GM13976 (cell line): ENCODE measurements around the gene CHIT1.
A peak's percentile ranks its signal among the peaks of the same experiment; 100 is the strongest.

Experiments
- DNase-seq: peaks from one replicate; pipeline ENCODE4 v3.0.0; 2012; ENCODE audit warnings: low spot score
- in situ Hi-C: fragments of 300-500 bp; cut with MboI; formaldehyde crosslinking; loops from one replicate; pipeline ENCODE4 v1.12.0; 2022; ENCODE audit warnings: low sequenced_read_pairs, mixed read lengths, inconsistent platforms; ENCODE audit not compliant: unreplicated experiment
- TF ChIP-seq, protein P1 (sequence below): IDR thresholded peaks from 2 replicates; pipeline ENCODE4 v1.5.1; 2012; ENCODE audit warnings: borderline replicate concordance, mild to moderate bottlenecking; ENCODE audit not compliant: insufficient read depth; ENCODE audit errors: extremely low read depth, missing control alignments, control extremely low read depth

CHIT1 gene

DNA sequence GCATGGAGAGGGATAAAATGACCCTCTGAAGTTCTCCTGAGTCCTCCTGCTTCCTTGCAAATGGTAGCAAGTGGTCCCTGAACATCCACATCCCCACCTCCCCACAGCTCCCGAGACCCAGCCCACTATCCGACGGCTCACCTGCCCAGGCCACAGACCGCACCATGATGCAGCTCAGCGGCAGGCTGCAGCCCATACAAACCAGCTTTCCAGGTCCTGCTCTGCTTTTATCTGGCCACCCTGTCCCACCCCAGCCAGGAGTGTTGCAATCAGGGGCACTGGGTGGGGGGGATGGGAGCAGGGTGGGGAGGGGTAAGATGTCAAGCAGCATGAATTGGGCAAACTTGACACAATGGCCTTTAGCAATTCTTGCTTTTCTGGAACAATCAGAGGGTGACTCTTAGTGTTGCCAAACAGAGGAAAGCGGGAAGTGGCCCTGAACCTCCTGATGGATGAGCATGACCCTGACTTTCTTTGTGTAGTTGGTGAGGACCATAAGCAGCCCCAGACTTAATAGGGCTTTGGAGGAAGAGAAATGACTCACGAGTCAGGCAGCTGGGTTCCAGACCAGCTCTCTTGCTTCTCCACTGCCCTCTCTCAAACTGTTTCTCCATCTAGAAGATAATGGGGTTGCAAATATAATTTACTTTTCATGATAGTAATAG, at the start of gene CHIT1:
TSS of gene CHIT1 (minus strand) at position 203 of the 665 bp plus-strand sequence. CDS start at position 166, 37 bp downstream.
- TF ChIP-seq, protein P1, sequence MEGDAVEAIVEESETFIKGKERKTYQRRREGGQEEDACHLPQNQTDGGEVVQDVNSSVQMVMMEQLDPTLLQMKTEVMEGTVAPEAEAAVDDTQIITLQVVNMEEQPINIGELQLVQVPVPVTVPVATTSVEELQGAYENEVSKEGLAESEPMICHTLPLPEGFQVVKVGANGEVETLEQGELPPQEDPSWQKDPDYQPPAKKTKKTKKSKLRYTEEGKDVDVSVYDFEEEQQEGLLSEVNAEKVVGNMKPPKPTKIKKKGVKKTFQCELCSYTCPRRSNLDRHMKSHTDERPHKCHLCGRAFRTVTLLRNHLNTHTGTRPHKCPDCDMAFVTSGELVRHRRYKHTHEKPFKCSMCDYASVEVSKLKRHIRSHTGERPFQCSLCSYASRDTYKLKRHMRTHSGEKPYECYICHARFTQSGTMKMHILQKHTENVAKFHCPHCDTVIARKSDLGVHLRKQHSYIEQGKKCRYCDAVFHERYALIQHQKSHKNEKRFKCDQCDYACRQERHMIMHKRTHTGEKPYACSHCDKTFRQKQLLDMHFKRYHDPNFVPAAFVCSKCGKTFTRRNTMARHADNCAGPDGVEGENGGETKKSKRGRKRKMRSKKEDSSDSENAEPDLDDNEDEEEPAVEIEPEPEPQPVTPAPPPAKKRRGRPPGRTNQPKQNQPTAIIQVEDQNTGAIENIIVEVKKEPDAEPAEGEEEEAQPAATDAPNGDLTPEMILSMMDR = no peak
- peak; percentile 14 for DNase-seq
- in situ Hi-C loops = no loop called here

DNA sequence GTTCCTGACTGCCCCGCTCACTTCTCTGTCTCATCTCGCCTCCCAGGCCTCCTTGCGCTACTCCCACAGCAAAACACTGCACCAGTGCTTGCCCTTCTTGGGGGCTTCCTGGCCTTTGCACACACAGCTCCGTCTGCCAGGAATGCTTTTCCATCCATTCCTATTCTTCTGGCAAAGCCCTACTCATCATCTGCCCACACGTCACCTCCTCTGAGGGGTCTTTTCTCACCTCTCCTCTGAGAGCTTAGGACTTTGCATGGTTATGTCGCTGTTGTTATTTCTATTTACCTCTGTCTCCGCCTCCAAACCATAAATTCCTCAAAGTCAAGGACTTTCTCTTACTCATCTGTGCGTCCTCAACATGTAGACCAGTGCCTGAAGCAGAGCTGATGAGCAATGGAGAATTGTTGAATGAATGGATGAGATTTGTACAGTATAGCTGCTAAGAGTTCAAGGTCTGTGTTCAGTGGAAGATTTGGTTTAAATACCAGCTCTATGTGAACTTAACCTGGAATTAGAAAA, 49.5 kb upstream of the CHIT1 start:
- TF ChIP-seq, protein P1 = no peak
- DNase-seq = no peak
- in situ Hi-C loops = loop anchor here (10.0 kb wide), 1 partner anchor 206 kb away; no protein-coding TSS in a partner anchor

DNA sequence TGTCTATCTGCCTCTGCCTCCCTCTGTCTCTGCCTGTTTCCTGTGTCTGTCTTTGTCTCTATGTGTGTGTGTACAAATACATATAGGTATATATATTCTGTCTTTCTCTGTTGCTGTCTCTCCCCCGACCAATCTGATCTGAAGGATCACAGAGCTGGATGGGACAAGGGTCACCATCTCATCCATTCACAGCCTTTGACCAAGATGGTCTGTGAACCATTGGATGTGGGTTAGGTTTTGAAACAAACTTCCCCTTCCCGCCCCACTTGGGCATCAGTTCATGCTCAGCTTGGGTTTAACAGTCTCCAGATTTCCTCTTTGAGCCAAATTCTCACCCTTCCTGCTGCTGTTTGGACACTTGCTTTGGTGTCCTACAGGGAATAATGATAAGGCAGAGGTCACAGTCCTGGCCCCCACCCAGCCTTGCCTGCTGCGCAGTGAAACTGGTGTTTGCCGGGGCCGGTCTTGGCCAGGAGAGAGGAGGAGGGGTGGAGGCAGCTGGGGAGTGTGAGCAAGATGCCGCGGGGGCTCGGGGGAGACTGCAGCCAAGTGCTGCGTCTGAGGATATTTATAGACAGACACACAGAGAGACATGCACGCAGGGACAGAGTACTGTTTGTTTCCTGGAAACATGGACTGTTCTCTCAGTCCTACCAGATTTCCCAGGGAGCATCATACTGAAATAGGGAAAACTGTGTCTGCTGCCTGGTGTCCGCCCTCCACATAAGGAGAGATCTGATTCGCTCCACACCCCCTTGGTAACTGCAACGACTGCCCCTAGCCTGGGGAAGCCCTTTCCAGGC, 48.8 kb upstream of the CHIT1 start:
- TF ChIP-seq, protein P1 = no peak
- DNase-seq = peak; percentile 49
- in situ Hi-C loops = loop anchor here (10.0 kb wide), 1 partner anchor 207 kb away; no protein-coding TSS in a partner anchor

DNA sequence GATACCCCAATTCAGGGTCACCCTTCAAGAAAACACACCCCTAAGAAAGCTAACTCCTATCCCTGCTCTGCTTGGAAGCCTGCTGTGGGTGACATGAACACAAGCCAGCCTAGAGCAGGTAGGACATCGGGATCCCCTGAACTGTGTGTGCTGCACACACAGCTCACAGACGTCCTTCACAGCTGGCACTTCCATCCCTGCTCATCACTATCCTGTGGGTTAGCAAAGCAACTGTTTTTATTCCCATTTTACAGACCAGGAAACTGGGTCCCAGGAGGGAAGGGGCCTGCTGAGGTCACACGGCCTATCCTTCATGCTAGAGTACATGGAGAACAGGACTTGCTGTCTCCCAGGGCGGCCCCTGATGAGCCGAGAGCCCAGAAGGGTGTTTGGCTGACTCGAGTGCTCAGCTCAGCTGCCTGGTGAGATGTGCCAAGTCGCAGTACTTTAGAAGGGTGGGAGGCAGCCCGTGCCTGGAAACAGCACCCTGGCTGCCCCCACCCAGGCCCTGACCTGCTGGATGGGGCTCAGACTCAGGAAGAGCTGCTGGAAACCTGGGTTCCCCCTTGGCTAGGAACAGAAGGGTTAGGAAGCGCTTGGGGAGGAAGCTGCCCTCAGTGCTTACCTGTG, 47.6 kb upstream of the CHIT1 start:
- DNase-seq = no peak
- TF ChIP-seq, protein P1 = no peak
- in situ Hi-C loops = loop anchor here (10.0 kb wide), 1 partner anchor 208 kb away; no protein-coding TSS in a partner anchor

DNA sequence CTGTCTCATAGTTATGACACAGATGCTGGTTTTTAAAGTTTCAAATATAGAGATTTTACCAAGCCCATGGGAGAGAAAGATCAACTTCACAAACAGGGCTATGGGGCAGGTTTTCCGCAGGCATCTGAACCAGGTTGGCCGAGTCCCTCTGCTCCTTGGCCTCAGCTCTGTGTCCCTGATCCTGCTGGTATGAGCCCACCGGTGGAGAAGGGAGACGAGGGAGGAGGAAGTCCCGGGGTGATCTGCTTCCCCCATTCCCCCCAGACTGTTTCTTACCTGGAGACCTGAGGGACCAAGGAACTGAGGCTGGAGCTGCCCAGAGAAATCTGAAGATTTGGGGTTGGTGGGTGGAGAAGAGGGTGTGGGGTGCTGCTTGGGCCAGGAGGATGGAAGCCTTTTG, 46.9 kb upstream of the CHIT1 start:
- DNase-seq = no peak
- in situ Hi-C loops = loop anchor here (10.0 kb wide), 1 partner anchor 208 kb away; no protein-coding TSS in a partner anchor
- TF ChIP-seq, protein P1 = no peak
